ENCODE data around the gene IGF2BP2.

IGF2BP2 gene

GRCh38 chr3:185831195-185831594 is 6.4 kb upstream of the IGF2BP2 start:
- TF ChIP-seq, protein P1, sequence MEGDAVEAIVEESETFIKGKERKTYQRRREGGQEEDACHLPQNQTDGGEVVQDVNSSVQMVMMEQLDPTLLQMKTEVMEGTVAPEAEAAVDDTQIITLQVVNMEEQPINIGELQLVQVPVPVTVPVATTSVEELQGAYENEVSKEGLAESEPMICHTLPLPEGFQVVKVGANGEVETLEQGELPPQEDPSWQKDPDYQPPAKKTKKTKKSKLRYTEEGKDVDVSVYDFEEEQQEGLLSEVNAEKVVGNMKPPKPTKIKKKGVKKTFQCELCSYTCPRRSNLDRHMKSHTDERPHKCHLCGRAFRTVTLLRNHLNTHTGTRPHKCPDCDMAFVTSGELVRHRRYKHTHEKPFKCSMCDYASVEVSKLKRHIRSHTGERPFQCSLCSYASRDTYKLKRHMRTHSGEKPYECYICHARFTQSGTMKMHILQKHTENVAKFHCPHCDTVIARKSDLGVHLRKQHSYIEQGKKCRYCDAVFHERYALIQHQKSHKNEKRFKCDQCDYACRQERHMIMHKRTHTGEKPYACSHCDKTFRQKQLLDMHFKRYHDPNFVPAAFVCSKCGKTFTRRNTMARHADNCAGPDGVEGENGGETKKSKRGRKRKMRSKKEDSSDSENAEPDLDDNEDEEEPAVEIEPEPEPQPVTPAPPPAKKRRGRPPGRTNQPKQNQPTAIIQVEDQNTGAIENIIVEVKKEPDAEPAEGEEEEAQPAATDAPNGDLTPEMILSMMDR (IDR thresholded peaks at IDR 0.05), result no peak

- TF ChIP-seq, protein P1 (IDR thresholded peaks at IDR 0.05), result no peak
Measured at GRCh38 chr3:185830018-185830797, 5.4 kb upstream of the IGF2BP2 start.

- TF ChIP-seq, protein P1 (IDR thresholded peaks at IDR 0.05), result no peak
Measured at GRCh38 chr3:185828755-185829154, 3.9 kb upstream of the IGF2BP2 start.

DNA sequence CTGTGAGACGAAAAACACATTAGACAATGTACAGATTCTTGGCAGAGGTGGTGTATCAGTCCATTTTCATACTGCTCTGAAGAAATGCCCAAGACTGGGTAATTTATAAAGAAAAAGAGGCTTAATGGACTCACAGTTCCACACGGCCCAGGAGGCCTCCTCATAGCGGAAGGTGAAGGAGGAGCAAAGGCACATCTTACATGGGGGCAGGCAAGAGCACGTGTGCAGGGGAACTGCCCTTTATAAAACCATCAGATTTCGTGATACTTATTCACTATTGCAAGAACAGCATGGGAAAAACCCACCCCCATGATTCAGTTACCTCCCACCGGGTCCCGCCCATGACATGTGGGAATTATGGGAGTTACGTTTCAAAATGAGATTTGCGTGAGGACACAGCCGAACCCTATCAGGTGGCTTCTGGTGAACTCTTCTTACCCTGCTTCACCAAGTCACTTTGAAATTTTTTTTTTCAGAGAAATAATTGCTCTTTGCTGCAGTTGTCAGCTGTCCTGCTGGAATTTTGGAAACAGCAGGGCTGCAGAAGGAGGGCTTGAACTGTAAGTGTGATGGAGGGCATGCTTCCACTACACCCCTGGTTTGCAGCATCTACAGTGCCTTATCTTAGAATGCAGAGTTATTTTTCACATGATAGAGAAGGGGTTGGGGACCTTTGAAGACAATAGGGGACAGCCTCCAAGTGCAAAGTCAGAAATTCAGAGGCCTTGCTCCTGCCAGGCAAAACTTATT is 2.9 kb upstream of the IGF2BP2 start:
- TF ChIP-seq, protein P1 (IDR thresholded peaks at IDR 0.05), result no peak

GRCh38 chr3:185825639-185826481 is 1.0 kb upstream of the IGF2BP2 start:
- TF ChIP-seq, protein P1 (IDR thresholded peaks at IDR 0.05), result no peak

DNA sequence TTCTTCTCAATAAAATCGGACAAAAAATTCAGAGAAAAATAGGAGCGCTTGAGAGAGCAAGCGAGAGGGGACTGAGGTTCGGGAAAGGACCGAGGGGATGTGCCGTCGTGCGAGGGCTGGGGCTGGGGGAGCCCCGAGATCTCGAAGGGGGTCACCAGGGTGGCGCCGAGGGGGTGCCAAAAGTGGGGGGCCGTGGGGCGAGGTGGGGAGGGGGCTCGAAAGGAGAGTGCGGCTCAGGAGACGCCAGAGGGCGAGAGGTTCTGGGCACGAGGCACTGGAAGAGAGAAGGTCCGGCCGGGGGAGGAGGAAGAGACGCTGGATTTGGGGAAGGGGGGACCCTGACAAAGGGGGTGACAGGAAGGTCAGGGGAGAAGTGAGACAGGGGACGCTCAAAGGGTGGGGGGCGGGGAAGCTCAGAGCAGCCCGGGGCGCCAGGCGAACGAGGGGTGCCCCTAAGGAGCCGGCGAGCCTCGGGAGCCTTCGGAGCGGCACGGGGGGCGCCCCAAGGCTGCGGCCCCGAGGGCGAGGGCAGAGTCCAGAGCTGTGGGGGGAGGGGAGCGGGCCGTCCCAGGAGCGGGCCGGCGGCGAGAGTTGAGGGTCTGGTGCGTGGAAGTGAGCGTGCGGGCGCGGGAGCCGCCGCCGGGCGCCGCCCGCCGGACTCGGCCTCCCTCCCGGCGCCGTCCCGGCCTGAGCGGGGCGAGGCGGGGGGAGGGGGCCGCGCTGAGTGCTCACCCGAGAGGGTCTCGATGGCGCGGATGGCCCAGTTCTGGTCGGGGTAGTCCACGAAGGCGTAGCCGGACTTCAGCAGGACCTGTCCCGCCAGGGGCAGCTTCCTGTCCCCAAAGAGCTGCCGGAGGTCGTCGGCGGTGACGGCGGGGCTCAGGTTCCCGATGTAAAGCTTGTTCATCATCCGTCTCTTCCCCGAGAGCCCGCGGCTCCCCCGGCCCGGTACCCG is 514 bp downstream of the IGF2BP2 start:
- TF ChIP-seq, protein P1 (IDR thresholded peaks at IDR 0.05), result no peak
